Occipital lobe (tissue), 2 donors: ENCODE results near the gene NWD2. TPM values are rescaled to one million over a fixed set of nuclear protein-coding genes. Genes with fewer than 3 reads are reported as not detected.

Source experiments
- small RNA-seq: library from RNA; depleted of rRNA; stranded (forward); fragments of <200 nt; gene quantifications from one replicate; pipeline ENCODE3, GENCODE V24; 2014
- total RNA-seq: library from RNA; depleted of rRNA; stranded (reverse); fragments of >200 nt; gene quantifications from one replicate; pipeline ENCODE4 v1.2.3, GENCODE V29; 2014

NWD2 gene
- total RNA-seq, 1 donor from 2014 or later, result 44.5 TPM

Small RNA genes lying within 50 kb of the gene (small RNA-seq; reads per million reads assigned to genes)
- not detected for gene MIR4801
